Caco-2 (cell line): ENCODE data around the gene CDKN1A. TPM values are rescaled to one million over a fixed set of nuclear protein-coding genes. Genes with fewer than 3 reads are reported as not detected.
A peak's percentile ranks its signal among the peaks of the same experiment; 100 is the strongest.

Experiments
- BruUV-seq: library from RNA; stranded (reverse); fragments of 400-500 nt; replicated peaks from 2 replicates; lab custom pipeline; 2021; lab: Mats Ljungman, UMichigan
- CTCF ChIA-PET: fragments of 300-600 bp; sonication (Branson Sonifier 250); formaldehyde crosslinking; loops from one replicate; lab custom pipeline; 2022; ENCODE audit warnings: antibody characterized with exemption; lab: Charles Lee
- POLR2A ChIA-PET: fragments of 300-600 bp; sonication (Branson Sonifier 250); formaldehyde crosslinking; loops from one replicate; lab custom pipeline; 2022; ENCODE audit warnings: antibody characterized with exemption; lab: Charles Lee
- DNase-seq, 2 experiments: peaks; one replicate each; pipeline versions ENCODE4 v3.0.0 to v3.0.0-alpha.2; 2020 to 2022
- H3K27me3 ChIP-seq: replicated peaks from 2 replicates; pipeline ENCODE4 v1.6.0; 2011; ENCODE audit warnings: low read length; ENCODE audit not compliant: control insufficient read depth, insufficient read depth
- H3K36me3 ChIP-seq: 2 replicates; pipeline ENCODE4 v1.5.1; 2011; ENCODE audit warnings: low read length; ENCODE audit not compliant: control insufficient read depth, insufficient read depth
- H3K4me1 ChIP-seq: fragments of 250-450 bp; sonication (Bioruptor Pico); 2 replicates; pipeline ENCODE4 v1.5.1; 2020; ENCODE audit warnings: mild to moderate bottlenecking
- H3K4me3 ChIP-seq: 2 replicates; pipeline ENCODE4 v1.5.1; 2011; ENCODE audit warnings: low read depth, mild to moderate bottlenecking, control low read depth, low read length
- H3K9me3 ChIP-seq: fragments of 250-450 bp; sonication (Bioruptor Pico); 2 replicates; pipeline ENCODE4 v1.5.1; 2020; ENCODE audit warnings: mild to moderate bottlenecking, moderate library complexity
- H3K27ac Mint-ChIP-seq: one replicate; pipeline ENCODE4 v1.8.0; 2022; ENCODE audit warnings: mixed read lengths; ENCODE audit not compliant: unreplicated experiment
- H3K27me3 Mint-ChIP-seq: one replicate; pipeline ENCODE4 v1.8.0; 2022; ENCODE audit warnings: mixed read lengths; ENCODE audit not compliant: insufficient read depth, unreplicated experiment
- H3K36me3 Mint-ChIP-seq: one replicate; pipeline ENCODE4 v1.8.0; 2022; ENCODE audit warnings: mild to moderate bottlenecking, mixed read lengths; ENCODE audit not compliant: insufficient read depth, unreplicated experiment
- H3K4me1 Mint-ChIP-seq: one replicate; pipeline ENCODE4 v1.8.0; 2022; ENCODE audit warnings: low read depth, mixed read lengths; ENCODE audit not compliant: unreplicated experiment
- H3K4me3 Mint-ChIP-seq: one replicate; pipeline ENCODE4 v1.8.0; 2022; ENCODE audit warnings: mild to moderate bottlenecking, moderate library complexity, mixed read lengths; ENCODE audit not compliant: unreplicated experiment
- H3K9me3 Mint-ChIP-seq: one replicate; pipeline ENCODE4 v1.8.0; 2022; ENCODE audit warnings: mixed read lengths; ENCODE audit not compliant: unreplicated experiment
- CTCF ChIP-seq, 2 experiments: fragments of 200-600 bp in 1 of 2; IDR thresholded peaks; 1 replicate in 1 of 2; 2 replicates in 1 of 2; pipeline versions ENCODE4 v1.5.1 to v1.8.0; 2011 to 2022; ENCODE audit warnings: antibody characterized with exemption in 1 of 2, control low read depth in 1 of 2, inconsistent platforms in 1 of 2, low read depth in 1 of 2, low read length in 1 of 2, mild to moderate bottlenecking in 1 of 2, moderate library complexity in 1 of 2; ENCODE audit not compliant: insufficient read depth in 1 of 2, severe bottlenecking in 1 of 2, unreplicated experiment in 1 of 2
- intact Hi-C: fragments of 100-400 bp; cut with micrococcal nuclease; formaldehyde crosslinking; loops from one replicate; pipeline ENCODE4 v1.10.0; 2022; ENCODE audit not compliant: unreplicated experiment
- total RNA-seq: library from RNA; stranded (reverse); gene quantifications from 2 replicates; pipeline ENCODE4 v1.2.3, GENCODE V29; 2022

CDKN1A gene
- total RNA-seq, 1 experiment from 2014 or later, result 3.0 TPM

DNA sequence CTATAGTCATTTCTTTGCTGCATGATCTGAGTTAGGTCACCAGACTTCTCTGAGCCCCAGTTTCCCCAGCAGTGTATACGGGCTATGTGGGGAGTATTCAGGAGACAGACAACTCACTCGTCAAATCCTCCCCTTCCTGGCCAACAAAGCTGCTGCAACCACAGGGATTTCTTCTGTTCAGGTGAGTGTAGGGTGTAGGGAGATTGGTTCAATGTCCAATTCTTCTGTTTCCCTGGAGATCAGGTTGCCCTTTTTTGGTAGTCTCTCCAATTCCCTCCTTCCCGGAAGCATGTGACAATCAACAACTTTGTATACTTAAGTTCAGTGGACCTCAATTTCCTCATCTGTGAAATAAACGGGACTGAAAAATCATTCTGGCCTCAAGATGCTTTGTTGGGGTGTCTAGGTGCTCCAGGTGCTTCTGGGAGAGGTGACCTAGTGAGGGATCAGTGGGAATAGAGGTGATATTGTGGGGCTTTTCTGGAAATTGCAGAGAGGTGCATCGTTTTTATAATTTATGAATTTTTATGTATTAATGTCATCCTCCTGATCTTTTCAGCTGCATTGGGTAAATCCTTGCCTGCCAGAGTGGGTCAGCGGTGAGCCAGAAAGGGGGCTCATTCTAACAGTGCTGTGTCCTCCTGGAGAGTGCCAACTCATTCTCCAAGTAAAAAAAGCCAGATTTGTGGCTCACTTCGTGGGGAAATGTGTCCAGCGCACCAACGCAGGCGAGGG lies 594 bp upstream of the CDKN1A start:
- Mint-ChIP-seq H3K27me3 (no peaks in the 10 kb centered on the region), H3K27ac (peak overlapping the region; percentile 78), H3K36me3 (peaks cover 11% of the 10 kb centered on the region), H3K4me3 (peak overlapping the region; percentile 95), H3K9me3 (no peaks in the 10 kb centered on the region), H3K4me1 (peaks cover 34% of the 10 kb centered on the region)
- H3K9me3 ChIP-seq, result no peaks in the 10 kb centered on the region
- DNase-seq, result no peak
- no peaks in the 10 kb centered on the region for H3K27me3 ChIP-seq
- CTCF ChIA-PET, result interaction anchor here (0.6 to 2.2 kb wide), 7 partner anchors 12 to 81 kb away, joined by 3 to 19 read pairs (median 5); no protein-coding TSS in a partner anchor
- intact Hi-C loops, result loop anchor here (2.0 kb wide), 1 partner anchor 27 kb away; no protein-coding TSS in a partner anchor
- BruUV-seq, result no TSS peak
- H3K4me1 ChIP-seq, result peaks cover 18% of the 10 kb centered on the region
- peak overlapping the region; percentile 75 for H3K4me3 ChIP-seq
- H3K36me3 ChIP-seq, result no peaks in the 10 kb centered on the region
- POLR2A ChIA-PET, result interaction anchor here (0.6 to 1.0 kb wide), 3 partner anchors 54 to 914 kb away, joined by 3 to 4 read pairs (median 4); no protein-coding TSS in a partner anchor
- no peak for TF ChIP-seq CTCF (IDR thresholded peaks at IDR 0.05; ENCODE audit: insufficient read depth in 1 of 2, low read depth in 1 of 2, low read length in 1 of 2, severe bottlenecking in 1 of 2, unreplicated experiment in 1 of 2)

GRCh38 chr6:36679043-36679833 lies 724 bp downstream of the CDKN1A start:
- DNase-seq, result peak in 1 of 2 experiments; percentile 42
- H3K27me3 Mint-ChIP-seq, result no peaks in the 10 kb centered on the region
- POLR2A ChIA-PET, result interaction anchor here (0.6 to 1.0 kb wide), 5 partner anchors 28 to 915 kb away, joined by 3 to 4 read pairs (median 4); no protein-coding TSS in a partner anchor
- TSS peak; percentile 44 for BruUV-seq
- H3K4me1 Mint-ChIP-seq, result peaks cover 34% of the 10 kb centered on the region
- no peaks in the 10 kb centered on the region for H3K27me3 ChIP-seq
- peak overlapping the region; percentile 75 for H3K4me3 ChIP-seq
- H3K36me3 ChIP-seq, result no peaks in the 10 kb centered on the region
- H3K4me1 ChIP-seq, result peaks cover 24% of the 10 kb centered on the region
- intact Hi-C loops, result loop anchor here (2.0 kb wide), 1 partner anchor 28 kb away; no protein-coding TSS in a partner anchor
- peaks cover 11% of the 10 kb centered on the region for H3K36me3 Mint-ChIP-seq
- CTCF ChIA-PET, result interaction anchor here (0.7 to 2.2 kb wide), 10 partner anchors 11 to 652 kb away, joined by 3 to 19 read pairs (median 4); no protein-coding TSS in a partner anchor
- no peak for TF ChIP-seq CTCF (IDR thresholded peaks at IDR 0.05; ENCODE audit: insufficient read depth in 1 of 2, low read depth in 1 of 2, low read length in 1 of 2, severe bottlenecking in 1 of 2, unreplicated experiment in 1 of 2)
- H3K9me3 Mint-ChIP-seq, result no peaks in the 10 kb centered on the region
- no peaks in the 10 kb centered on the region for H3K9me3 ChIP-seq
- peak overlapping the region; percentile 78 for H3K27ac Mint-ChIP-seq
- peak overlapping the region; percentile 95 for H3K4me3 Mint-ChIP-seq
